GM23338 (cell line): ENCODE data around the gene NUBP1. TPM values are rescaled to one million over a fixed set of nuclear protein-coding genes. Genes with fewer than 3 reads are reported as not detected.

Source experiments
- ATAC-seq: fragments of 200-7000 bp; cut with Tn5 transposase; 3 replicates; pipeline ENCODE4 v1.9.1; 2020
- DNase-seq: peaks from one replicate; pipeline ENCODE4 v3.0.0-alpha.2; 2015; ENCODE audit warnings: low spot score
- H2AFZ ChIP-seq: fragments of 200-600 bp; sonication (generic); 2 replicates; pipeline ENCODE4 v1.8.0; 2016; ENCODE audit warnings: antibody characterized with exemption, mild to moderate bottlenecking, moderate library complexity
- H3F3A ChIP-seq: fragments of 200-600 bp; sonication (generic); replicated peaks from 2 replicates; pipeline ENCODE4 v1.8.0; 2017; ENCODE audit warnings: antibody characterized with exemption, mixed run types, low read depth
- H3K27ac ChIP-seq: fragments of 200-600 bp; sonication (generic); 2 replicates; pipeline ENCODE4 v1.6.1; 2016; ENCODE audit warnings: low read depth
- H3K27me3 ChIP-seq: fragments of 200-600 bp; sonication (generic); 2 replicates; pipeline ENCODE4 v1.8.0; 2016; ENCODE audit warnings: mild to moderate bottlenecking, mixed run types, moderate library complexity; ENCODE audit not compliant: insufficient read depth
- H3K36me3 ChIP-seq: fragments of 200-600 bp; sonication (generic); 2 replicates; pipeline ENCODE4 v1.8.0; 2016; ENCODE audit warnings: mild to moderate bottlenecking; ENCODE audit not compliant: insufficient read depth
- H3K4me1 ChIP-seq: fragments of 200-600 bp; sonication (generic); 2 replicates; pipeline ENCODE4 v1.8.0; 2016; ENCODE audit warnings: mild to moderate bottlenecking, moderate library complexity; ENCODE audit not compliant: insufficient read depth
- H3K4me2 ChIP-seq: fragments of 200-600 bp; sonication (generic); 2 replicates; pipeline ENCODE4 v1.7.1; 2017; ENCODE audit warnings: mixed run types
- H3K4me3 ChIP-seq: fragments of 200-600 bp; sonication (generic); 2 replicates; pipeline ENCODE4 v1.6.1; 2016; ENCODE audit warnings: mixed run types
- H3K79me2 ChIP-seq: fragments of 200-600 bp; sonication (generic); replicated peaks from 2 replicates; pipeline ENCODE4 v1.8.0; 2017; ENCODE audit warnings: mild to moderate bottlenecking; ENCODE audit not compliant: insufficient read depth
- H3K9me2 ChIP-seq: fragments of 200-600 bp; sonication (generic); 2 replicates; pipeline ENCODE4 v1.8.0; 2017; ENCODE audit not compliant: insufficient read depth
- H4K20me1 ChIP-seq: fragments of 200-600 bp; sonication (generic); replicated peaks from 2 replicates; pipeline ENCODE4 v1.8.0; 2017; ENCODE audit warnings: mild to moderate bottlenecking; ENCODE audit not compliant: insufficient read depth
- H3K27ac Mint-ChIP-seq: 2 replicates; pipeline ENCODE4 v1.8.0; 2020; ENCODE audit warnings: inconsistent platforms, mild to moderate bottlenecking, moderate library complexity, mixed read lengths
- H3K27me3 Mint-ChIP-seq: 3 replicates; pipeline ENCODE4 v1.8.0; 2022; ENCODE audit warnings: low read depth, mild to moderate bottlenecking, moderate library complexity, mixed read lengths, inconsistent platforms; ENCODE audit not compliant: insufficient read depth, poor library complexity
- H3K36me3 Mint-ChIP-seq: 3 replicates; pipeline ENCODE4 v1.8.0; 2021; ENCODE audit warnings: low read depth, mild to moderate bottlenecking, inconsistent platforms, moderate library complexity, mixed read lengths
- H3K4me1 Mint-ChIP-seq: 3 replicates; pipeline ENCODE4 v1.8.0; 2020; ENCODE audit warnings: mild to moderate bottlenecking, inconsistent platforms, mixed read lengths
- H3K4me3 Mint-ChIP-seq: 3 replicates; pipeline ENCODE4 v1.8.0; 2021; ENCODE audit warnings: moderate library complexity, mild to moderate bottlenecking, inconsistent platforms, mixed read lengths
- H3K9me3 Mint-ChIP-seq: 3 replicates; pipeline ENCODE4 v1.8.0; 2020; ENCODE audit warnings: moderate library complexity, mild to moderate bottlenecking, inconsistent platforms, mixed read lengths
- CREB1 ChIP-seq: fragments of 250-450 bp; sonication (Bioruptor Pico); IDR thresholded peaks from 2 replicates; pipeline ENCODE4 v1.5.0; 2020; ENCODE audit warnings: low read depth, mild to moderate bottlenecking, moderate library complexity
- EZH2 ChIP-seq: fragments of 200-600 bp; sonication (generic); IDR thresholded peaks from one replicate; pipeline ENCODE4 v1.8.0; 2017; ENCODE audit warnings: antibody characterized with exemption, mild to moderate bottlenecking, low read depth; ENCODE audit not compliant: unreplicated experiment
- EZH2phosphoT487 ChIP-seq: fragments of 200-600 bp; sonication (generic); IDR thresholded peaks from one replicate; pipeline ENCODE4 v1.8.1; 2018; ENCODE audit warnings: antibody characterized with exemption; ENCODE audit not compliant: unreplicated experiment
- JUNB ChIP-seq: IDR thresholded peaks from one replicate; pipeline ENCODE4 v1.6.1; 2016; ENCODE audit warnings: antibody characterized with exemption; ENCODE audit not compliant: unreplicated experiment
- STAT1 ChIP-seq: IDR thresholded peaks from one replicate; pipeline ENCODE4 v1.6.1; 2016; ENCODE audit warnings: antibody characterized with exemption; ENCODE audit not compliant: unreplicated experiment
- ZNF114 ChIP-seq: fragments of 250-450 bp; sonication (Bioruptor Pico); IDR thresholded peaks from 2 replicates; pipeline ENCODE4 v1.5.0; 2020; ENCODE audit warnings: mild to moderate bottlenecking, moderate library complexity
- polyA plus RNA-seq: library from polyadenylated mRNA; unstranded; fragments of >200 nt; fragmentation: Nextera tagmentation; extraction: Ambion mirVana; gene quantifications from 2 replicates; pipeline ENCODE4 v1.2.1, GENCODE V29; 2016
- total RNA-seq: library from RNA; depleted of rRNA; stranded (reverse); fragments of >200 nt; shearing (Covaris generic); gene quantifications from 2 replicates; pipeline ENCODE4 v1.2.3, GENCODE V29; 2014
- TF ChIP-seq, protein P1 (sequence below): IDR thresholded peaks from 2 replicates; pipeline ENCODE4 v1.6.1; 2016; ENCODE audit warnings: antibody characterized with exemption
- TF ChIP-seq, protein P2 (sequence below): fragments of 250-450 bp; sonication (Bioruptor Pico); IDR thresholded peaks from 2 replicates; pipeline ENCODE4 v1.5.0; 2020; ENCODE audit warnings: mild to moderate bottlenecking, moderate library complexity

The NUBP1 gene
- total and polyA plus RNA-seq, 2 experiments from 2014 or later, result 22.8 to 41.2 TPM

DNA sequence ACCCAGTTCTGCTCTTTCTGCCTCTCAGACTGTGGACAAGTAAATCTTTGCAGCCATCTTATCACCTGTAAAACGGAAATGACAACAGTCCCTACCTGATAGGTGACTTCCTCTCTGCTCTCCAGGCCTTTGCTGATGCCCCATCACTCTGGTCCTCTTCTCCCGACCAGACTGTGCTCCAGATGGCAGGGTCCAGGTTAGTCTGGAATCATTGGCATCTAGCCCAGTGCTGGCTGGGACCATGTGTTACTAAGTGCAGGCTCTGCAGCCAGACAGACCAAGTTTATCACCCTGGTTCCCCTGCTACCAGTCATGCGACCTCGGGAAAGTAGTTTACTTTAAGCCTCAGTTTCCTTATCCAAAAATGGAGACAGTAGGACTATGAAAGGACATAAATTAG lies 1.8 kb upstream of the NUBP1 start:
- H3K36me3 ChIP-seq, result no peaks in the 10 kb centered on the region
- H3K4me3 ChIP-seq, result no peak overlapping the region
- no peaks in the 10 kb centered on the region for H3K27me3 ChIP-seq
- no peak overlapping the region for H3K27ac ChIP-seq
- H4K20me1 ChIP-seq, result no peaks in the 10 kb centered on the region; the same call in 1 of the 2 replicates
- H3K4me1 Mint-ChIP-seq, result peaks cover 12% of the 10 kb centered on the region; the same call in 2 of the 3 replicates
- no peaks in the 10 kb centered on the region for H3K79me2 ChIP-seq
- H3K9me3 Mint-ChIP-seq, result no peaks in the 10 kb centered on the region
- no peaks in the 10 kb centered on the region for H3K9me2 ChIP-seq
- H3K36me3 Mint-ChIP-seq, result no peaks in the 10 kb centered on the region
- H3K4me3 Mint-ChIP-seq, result no peak overlapping the region
- no peak overlapping the region for H3K27ac Mint-ChIP-seq
- ATAC-seq (no peak), DNase-seq (no peak)
- no peak overlapping the region for H2AFZ ChIP-seq
- H3K27me3 Mint-ChIP-seq, result peaks cover 6% of the 10 kb centered on the region
- no peak overlapping the region for H3K4me2 ChIP-seq
- H3F3A ChIP-seq, result no peaks in the 10 kb centered on the region
- H3K4me1 ChIP-seq, result no peaks in the 10 kb centered on the region
- TF ChIP-seq, protein P1, sequence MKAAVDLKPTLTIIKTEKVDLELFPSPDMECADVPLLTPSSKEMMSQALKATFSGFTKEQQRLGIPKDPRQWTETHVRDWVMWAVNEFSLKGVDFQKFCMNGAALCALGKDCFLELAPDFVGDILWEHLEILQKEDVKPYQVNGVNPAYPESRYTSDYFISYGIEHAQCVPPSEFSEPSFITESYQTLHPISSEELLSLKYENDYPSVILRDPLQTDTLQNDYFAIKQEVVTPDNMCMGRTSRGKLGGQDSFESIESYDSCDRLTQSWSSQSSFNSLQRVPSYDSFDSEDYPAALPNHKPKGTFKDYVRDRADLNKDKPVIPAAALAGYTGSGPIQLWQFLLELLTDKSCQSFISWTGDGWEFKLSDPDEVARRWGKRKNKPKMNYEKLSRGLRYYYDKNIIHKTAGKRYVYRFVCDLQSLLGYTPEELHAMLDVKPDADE, result no peak

DNA sequence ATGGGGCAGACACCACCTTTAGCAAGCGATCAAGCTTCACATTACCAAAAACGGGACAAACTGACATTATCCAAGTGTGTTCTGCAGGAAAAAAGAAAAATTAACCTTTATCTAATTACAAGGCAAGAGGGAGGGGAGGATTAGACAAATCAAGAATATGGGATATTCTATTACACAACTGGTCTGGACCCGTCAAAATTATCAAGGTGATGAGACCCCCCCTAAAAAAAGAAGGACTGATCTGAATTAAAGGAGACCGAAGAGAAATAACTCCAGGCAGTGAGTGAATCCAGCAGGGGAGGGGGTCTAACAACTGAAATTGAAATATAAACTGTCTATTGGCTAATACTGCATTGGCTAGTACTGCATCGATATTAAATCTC lies 424 bp upstream of the NUBP1 start:
- Histone ChIP-seq H4K20me1 (no peaks in the 10 kb centered on the region; the same call in 1 of the 2 replicates), H2AFZ (peak overlapping the region; percentile 28; the same call in 1 of the 2 replicates), H3K4me2 (peak overlapping the region; percentile 65), H3K27ac (no peak overlapping the region), H3K79me2 (no peaks in the 10 kb centered on the region), H3F3A (no peaks in the 10 kb centered on the region), H3K27me3 (no peaks in the 10 kb centered on the region), H3K36me3 (no peaks in the 10 kb centered on the region), H3K4me3 (peak overlapping the region; percentile 58), H3K4me1 (no peaks in the 10 kb centered on the region), H3K9me2 (no peaks in the 10 kb centered on the region)
- no peak for TF ChIP-seq ZNF114 (CRISPR knock-in tag)
- no peak for TF ChIP-seq CREB1 (CRISPR knock-in tag)
- TF ChIP-seq STAT1, result no peak
- TF ChIP-seq JUNB, result no peak
- TF ChIP-seq, protein P2, sequence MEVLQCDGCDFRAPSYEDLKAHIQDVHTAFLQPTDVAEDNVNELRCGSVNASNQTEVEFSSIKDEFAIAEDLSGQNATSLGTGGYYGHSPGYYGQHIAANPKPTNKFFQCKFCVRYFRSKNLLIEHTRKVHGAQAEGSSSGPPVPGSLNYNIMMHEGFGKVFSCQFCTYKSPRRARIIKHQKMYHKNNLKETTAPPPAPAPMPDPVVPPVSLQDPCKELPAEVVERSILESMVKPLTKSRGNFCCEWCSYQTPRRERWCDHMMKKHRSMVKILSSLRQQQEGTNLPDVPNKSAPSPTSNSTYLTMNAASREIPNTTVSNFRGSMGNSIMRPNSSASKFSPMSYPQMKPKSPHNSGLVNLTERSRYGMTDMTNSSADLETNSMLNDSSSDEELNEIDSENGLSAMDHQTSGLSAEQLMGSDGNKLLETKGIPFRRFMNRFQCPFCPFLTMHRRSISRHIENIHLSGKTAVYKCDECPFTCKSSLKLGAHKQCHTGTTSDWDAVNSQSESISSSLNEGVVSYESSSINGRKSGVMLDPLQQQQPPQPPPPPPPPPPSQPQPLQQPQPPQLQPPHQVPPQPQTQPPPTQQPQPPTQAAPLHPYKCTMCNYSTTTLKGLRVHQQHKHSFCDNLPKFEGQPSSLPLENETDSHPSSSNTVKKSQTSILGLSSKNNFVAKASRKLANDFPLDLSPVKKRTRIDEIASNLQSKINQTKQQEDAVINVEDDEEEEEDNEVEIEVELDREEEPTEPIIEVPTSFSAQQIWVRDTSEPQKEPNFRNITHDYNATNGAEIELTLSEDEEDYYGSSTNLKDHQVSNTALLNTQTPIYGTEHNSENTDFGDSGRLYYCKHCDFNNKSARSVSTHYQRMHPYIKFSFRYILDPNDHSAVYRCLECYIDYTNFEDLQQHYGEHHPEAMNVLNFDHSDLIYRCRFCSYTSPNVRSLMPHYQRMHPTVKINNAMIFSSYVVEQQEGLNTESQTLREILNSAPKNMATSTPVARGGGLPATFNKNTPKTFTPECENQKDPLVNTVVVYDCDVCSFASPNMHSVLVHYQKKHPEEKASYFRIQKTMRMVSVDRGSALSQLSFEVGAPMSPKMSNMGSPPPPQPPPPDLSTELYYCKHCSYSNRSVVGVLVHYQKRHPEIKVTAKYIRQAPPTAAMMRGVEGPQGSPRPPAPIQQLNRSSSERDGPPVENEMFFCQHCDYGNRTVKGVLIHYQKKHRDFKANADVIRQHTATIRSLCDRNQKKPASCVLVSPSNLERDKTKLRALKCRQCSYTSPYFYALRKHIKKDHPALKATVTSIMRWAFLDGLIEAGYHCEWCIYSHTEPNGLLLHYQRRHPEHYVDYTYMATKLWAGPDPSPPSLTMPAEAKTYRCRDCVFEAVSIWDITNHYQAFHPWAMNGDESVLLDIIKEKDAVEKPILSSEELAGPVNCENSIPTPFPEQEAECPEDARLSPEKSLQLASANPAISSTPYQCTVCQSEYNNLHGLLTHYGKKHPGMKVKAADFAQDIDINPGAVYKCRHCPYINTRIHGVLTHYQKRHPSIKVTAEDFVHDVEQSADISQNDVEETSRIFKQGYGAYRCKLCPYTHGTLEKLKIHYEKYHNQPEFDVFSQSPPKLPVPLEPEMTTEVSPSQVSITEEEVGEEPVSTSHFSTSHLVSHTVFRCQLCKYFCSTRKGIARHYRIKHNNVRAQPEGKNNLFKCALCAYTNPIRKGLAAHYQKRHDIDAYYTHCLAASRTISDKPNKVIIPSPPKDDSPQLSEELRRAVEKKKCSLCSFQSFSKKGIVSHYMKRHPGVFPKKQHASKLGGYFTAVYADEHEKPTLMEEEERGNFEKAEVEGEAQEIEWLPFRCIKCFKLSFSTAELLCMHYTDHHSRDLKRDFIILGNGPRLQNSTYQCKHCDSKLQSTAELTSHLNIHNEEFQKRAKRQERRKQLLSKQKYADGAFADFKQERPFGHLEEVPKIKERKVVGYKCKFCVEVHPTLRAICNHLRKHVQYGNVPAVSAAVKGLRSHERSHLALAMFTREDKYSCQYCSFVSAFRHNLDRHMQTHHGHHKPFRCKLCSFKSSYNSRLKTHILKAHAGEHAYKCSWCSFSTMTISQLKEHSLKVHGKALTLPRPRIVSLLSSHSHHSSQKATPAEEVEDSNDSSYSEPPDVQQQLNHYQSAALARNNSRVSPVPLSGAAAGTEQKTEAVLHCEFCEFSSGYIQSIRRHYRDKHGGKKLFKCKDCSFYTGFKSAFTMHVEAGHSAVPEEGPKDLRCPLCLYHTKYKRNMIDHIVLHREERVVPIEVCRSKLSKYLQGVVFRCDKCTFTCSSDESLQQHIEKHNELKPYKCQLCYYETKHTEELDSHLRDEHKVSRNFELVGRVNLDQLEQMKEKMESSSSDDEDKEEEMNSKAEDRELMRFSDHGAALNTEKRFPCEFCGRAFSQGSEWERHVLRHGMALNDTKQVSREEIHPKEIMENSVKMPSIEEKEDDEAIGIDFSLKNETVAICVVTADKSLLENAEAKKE, result no peak
- no peak for TF ChIP-seq EZH2
- no peak for TF ChIP-seq EZH2phosphoT487
- TF ChIP-seq, protein P1, result no peak
- H3K4me1 Mint-ChIP-seq, result peaks cover 12% of the 10 kb centered on the region; the same call in 2 of the 3 replicates
- H3K27ac Mint-ChIP-seq, result peak overlapping the region; percentile 99
- H3K36me3 Mint-ChIP-seq, result peaks cover under 1% of the 10 kb centered on the region; the same call in 1 of the 3 replicates
- peak overlapping the region; percentile 95 for H3K4me3 Mint-ChIP-seq
- H3K9me3 Mint-ChIP-seq, result no peaks in the 10 kb centered on the region
- H3K27me3 Mint-ChIP-seq, result peaks cover 3% of the 10 kb centered on the region
- ATAC-seq, result no peak
- no peak for DNase-seq
